ENCODE results near the gene CCDC57. TPM values are rescaled to one million over a fixed set of nuclear protein-coding genes. Genes with fewer than 3 reads are reported as not detected.

CCDC57 gene
- total RNA-seq, 4 donors from 2014 or later = 7.9 to 22.1 (median 9.8) TPM

- intact Hi-C loops (cut with DNase I) = no loop called here
- H3K27me3 ChIP-seq = no peaks in the 10 kb centered on the region
- no peak for TF ChIP-seq CTCF (IDR thresholded peaks at IDR 0.05)
- no peak for TF ChIP-seq POLR2A (IDR thresholded peaks at IDR 0.05)
- WGBS, 2 donors = 76 to 77% methylated on average over 8 to 10 of the region's 21 CpGs
- no peak for DNase-seq
- H3K27ac ChIP-seq = no peak overlapping the region
- H3K4me3 ChIP-seq = no peak overlapping the region
- peaks cover 0 to 17% (median 0%) of the 10 kb centered on the region in 3 donors for H3K4me1 ChIP-seq
- H3K36me3 ChIP-seq = peaks cover 20 to 50% (median 28%) of the 10 kb centered on the region in 3 donors
- H3K9me3 ChIP-seq = no peaks in the 10 kb centered on the region
These were observed 135.7 kb downstream of the CCDC57 start for GRCh38 chr17:82076785-82077591.

- Histone ChIP-seq H3K4me1 (peaks cover 0 to 17% (median 0%) of the 10 kb centered on the region in 3 donors), H3K36me3 (peaks cover 20 to 42% (median 21%) of the 10 kb centered on the region in 3 donors), H3K9me3 (no peaks in the 10 kb centered on the region), H3K4me3 (no peak overlapping the region), H3K27ac (no peak overlapping the region), H3K27me3 (no peaks in the 10 kb centered on the region)
- intact Hi-C loops (cut with DNase I) = no loop called here
- DNase-seq = no peak
- no peak for TF ChIP-seq CTCF (IDR thresholded peaks at IDR 0.05)
- no peak for TF ChIP-seq POLR2A (IDR thresholded peaks at IDR 0.05)
- WGBS, 2 donors = 74% methylated on average over 17 to 23 of the region's 25 CpGs
These were observed 136.4 kb downstream of the CCDC57 start for GRCh38 chr17:82076018-82076784.

GRCh38 chr17:82073446-82073845 lies 139.2 kb downstream of the CCDC57 start:
- 40 to 64% methylated on average over 9 of the region's 9 CpGs for WGBS, 2 donors
- intact Hi-C loops (cut with DNase I) = no loop called here
- no peak overlapping the region for H3K27ac ChIP-seq

GRCh38 chr17:82072827-82073226 lies 139.8 kb downstream of the CCDC57 start:
- no peak for TF ChIP-seq CTCF (IDR thresholded peaks at IDR 0.05)
- TF ChIP-seq POLR2A (IDR thresholded peaks at IDR 0.05) = no peak
- 71 to 84% methylated on average over 6 of the region's 6 CpGs for WGBS, 2 donors
- Histone ChIP-seq H3K4me3 (no peak overlapping the region), H3K4me1 (peaks cover 0 to 17% (median 0%) of the 10 kb centered on the region in 3 donors), H3K36me3 (peaks cover 0 to 8% (median 0%) of the 10 kb centered on the region in 3 donors), H3K27me3 (no peaks in the 10 kb centered on the region), H3K27ac (no peak overlapping the region), H3K9me3 (no peaks in the 10 kb centered on the region)
- intact Hi-C loops (cut with DNase I) = no loop called here
- DNase-seq = no peak

More at GRCh38 chr17:82073446-82073845, 139.2 kb downstream of the CCDC57 start:
- H3K4me1 ChIP-seq = peaks cover 0 to 17% (median 0%) of the 10 kb centered on the region in 3 donors
- no peak overlapping the region for H3K4me3 ChIP-seq
- TF ChIP-seq POLR2A (IDR thresholded peaks at IDR 0.05) = no peak
- no peak for TF ChIP-seq CTCF (IDR thresholded peaks at IDR 0.05)
- no peaks in the 10 kb centered on the region for H3K9me3 ChIP-seq
- H3K27me3 ChIP-seq = no peaks in the 10 kb centered on the region
- no peak for DNase-seq
- H3K36me3 ChIP-seq = peaks cover 0 to 14% (median 0%) of the 10 kb centered on the region in 3 donors

GRCh38 chr17:82070611-82071010 lies 142.0 kb downstream of the CCDC57 start:
- no peak for DNase-seq
- no peaks in the 10 kb centered on the region for H3K9me3 ChIP-seq
- no peak overlapping the region for H3K27ac ChIP-seq
- no peaks in the 10 kb centered on the region for H3K36me3 ChIP-seq
- no peak overlapping the region for H3K4me3 ChIP-seq
- TF ChIP-seq POLR2A (IDR thresholded peaks at IDR 0.05) = no peak
- TF ChIP-seq CTCF (IDR thresholded peaks at IDR 0.05) = no peak
- H3K4me1 ChIP-seq = peaks cover 6 to 21% (median 7%) of the 10 kb centered on the region in 3 donors
- intact Hi-C loops (cut with DNase I) = no loop called here
- H3K27me3 ChIP-seq = no peaks in the 10 kb centered on the region

Data from esophagus squamous epithelium (tissue), 5 donors.